Measurements from ENCODE around the gene NUFIP1. TPM values are rescaled to one million over a fixed set of nuclear protein-coding genes. Genes with fewer than 3 reads are reported as not detected.

NUFIP1 gene
- total RNA-seq, 1 experiment from 2014 or later = 3.6 TPM

GRCh38 chr13:44930280-44930679 lies 59.0 kb downstream of the NUFIP1 start:
- in situ Hi-C loops (cut with HindIII; ENCODE audit: low pct_unique_long_range_greater_than_20kb, low sequenced_read_pairs) = no loop called here
- no peak for DNase-seq (ENCODE audit: low read depth)

GRCh38 chr13:44929692-44930091 lies 59.6 kb downstream of the NUFIP1 start:
- in situ Hi-C loops (cut with HindIII; ENCODE audit: low pct_unique_long_range_greater_than_20kb, low sequenced_read_pairs) = no loop called here

GRCh38 chr13:44927968-44928367 lies 61.3 kb downstream of the NUFIP1 start:
- no peak for DNase-seq (ENCODE audit: low read depth)
- in situ Hi-C loops (cut with HindIII; ENCODE audit: low pct_unique_long_range_greater_than_20kb, low sequenced_read_pairs) = no loop called here

More at GRCh38 chr13:44929692-44930091, 59.6 kb downstream of the NUFIP1 start:
- DNase-seq (ENCODE audit: low read depth) = no peak

- DNase-seq (ENCODE audit: low read depth) = peak; percentile 74
- in situ Hi-C loops (cut with HindIII; ENCODE audit: low pct_unique_long_range_greater_than_20kb, low sequenced_read_pairs) = no loop called here
Measured at GRCh38 chr13:44921931-44922758, 67.1 kb downstream of the NUFIP1 start.

- DNase-seq (ENCODE audit: low read depth) = no peak
- in situ Hi-C loops (cut with HindIII; ENCODE audit: low pct_unique_long_range_greater_than_20kb, low sequenced_read_pairs) = no loop called here
Measured at GRCh38 chr13:44921246-44921877, 67.9 kb downstream of the NUFIP1 start.

- DNase-seq (ENCODE audit: low read depth) = no peak
- in situ Hi-C loops (cut with HindIII; ENCODE audit: low pct_unique_long_range_greater_than_20kb, low sequenced_read_pairs) = no loop called here
Measured at GRCh38 chr13:44920013-44920412, 69.3 kb downstream of the NUFIP1 start.

GRCh38 chr13:44919104-44919804 lies 70.0 kb downstream of the NUFIP1 start:
- in situ Hi-C loops (cut with HindIII; ENCODE audit: low pct_unique_long_range_greater_than_20kb, low sequenced_read_pairs) = no loop called here
- DNase-seq (ENCODE audit: low read depth) = no peak

GRCh38 chr13:44918326-44919103 lies 70.8 kb downstream of the NUFIP1 start:
- peak; percentile 93 for DNase-seq (ENCODE audit: low read depth)
- in situ Hi-C loops (cut with HindIII; ENCODE audit: low pct_unique_long_range_greater_than_20kb, low sequenced_read_pairs) = no loop called here

GRCh38 chr13:44917589-44918325 lies 71.5 kb downstream of the NUFIP1 start:
- DNase-seq (ENCODE audit: low read depth) = peak; percentile 94
- in situ Hi-C loops (cut with HindIII; ENCODE audit: low pct_unique_long_range_greater_than_20kb, low sequenced_read_pairs) = no loop called here

- no peak for DNase-seq (ENCODE audit: low read depth)
- in situ Hi-C loops (cut with HindIII; ENCODE audit: low pct_unique_long_range_greater_than_20kb, low sequenced_read_pairs) = no loop called here
Measured at GRCh38 chr13:44912278-44913016, 76.8 kb downstream of the NUFIP1 start.

- DNase-seq (ENCODE audit: low read depth) = no peak
- in situ Hi-C loops (cut with HindIII; ENCODE audit: low pct_unique_long_range_greater_than_20kb, low sequenced_read_pairs) = no loop called here
Measured at GRCh38 chr13:44908712-44909111, 80.6 kb downstream of the NUFIP1 start.

GRCh38 chr13:44908266-44908665 lies 81.0 kb downstream of the NUFIP1 start:
- DNase-seq (ENCODE audit: low read depth) = no peak
- in situ Hi-C loops (cut with HindIII; ENCODE audit: low pct_unique_long_range_greater_than_20kb, low sequenced_read_pairs) = no loop called here

- no peak for DNase-seq (ENCODE audit: low read depth)
- in situ Hi-C loops (cut with HindIII; ENCODE audit: low pct_unique_long_range_greater_than_20kb, low sequenced_read_pairs) = no loop called here
Measured at GRCh38 chr13:44906713-44907112, 82.6 kb downstream of the NUFIP1 start.

- DNase-seq (ENCODE audit: low read depth) = no peak
- in situ Hi-C loops (cut with HindIII; ENCODE audit: low pct_unique_long_range_greater_than_20kb, low sequenced_read_pairs) = no loop called here
Measured at GRCh38 chr13:44906230-44906629, 83.0 kb downstream of the NUFIP1 start.

GRCh38 chr13:44905556-44905955 lies 83.7 kb downstream of the NUFIP1 start:
- no peak for DNase-seq (ENCODE audit: low read depth)
- in situ Hi-C loops (cut with HindIII; ENCODE audit: low pct_unique_long_range_greater_than_20kb, low sequenced_read_pairs) = no loop called here

- in situ Hi-C loops (cut with HindIII; ENCODE audit: low pct_unique_long_range_greater_than_20kb, low sequenced_read_pairs) = no loop called here
- DNase-seq (ENCODE audit: low read depth) = no peak
Measured at GRCh38 chr13:44904967-44905366, 84.3 kb downstream of the NUFIP1 start.

- in situ Hi-C loops (cut with HindIII; ENCODE audit: low pct_unique_long_range_greater_than_20kb, low sequenced_read_pairs) = no loop called here
- no peak for DNase-seq (ENCODE audit: low read depth)
Measured at GRCh38 chr13:44903574-44903985, 85.7 kb downstream of the NUFIP1 start.
